Testis (tissue), 3 donors: ENCODE data around the gene LDLRAD4. TPM values are rescaled to one million over a fixed set of nuclear protein-coding genes. Genes with fewer than 3 reads are reported as not detected.
"Not testable (repeated sequence)": the region's sequence is repeated elsewhere in the genome, so short reads cannot be mapped to it uniquely, and the experiment has no call there.

ENCODE experiments used
- DNase-seq: peaks from one replicate; pipeline ENCODE4 v3.0.0-alpha.2; 2019
- H3K27ac ChIP-seq, 2 donors: fragments of 200-600 bp; sonication (generic); one replicate each; pipeline ENCODE4 v1.5.1; 2019
- H3K27me3 ChIP-seq: fragments of 200-600 bp; sonication (generic); one replicate; pipeline ENCODE4 v1.5.1; 2019
- H3K36me3 ChIP-seq: fragments of 200-600 bp; sonication (generic); one replicate; pipeline ENCODE4 v1.5.1; 2017; ENCODE audit warnings: low read depth; ENCODE audit errors: missing control alignments
- H3K4me1 ChIP-seq: fragments of 200-600 bp; sonication (generic); one replicate; pipeline ENCODE4 v1.5.1; 2019
- H3K4me3 ChIP-seq, 2 donors: fragments of 200-600 bp; sonication (generic); one replicate each; pipeline ENCODE4 v1.5.1; 2017 to 2019
- H3K9me3 ChIP-seq: fragments of 200-600 bp; sonication (generic); one replicate; pipeline ENCODE4 v1.5.1; 2017
- CTCF ChIP-seq, 3 experiments: fragments of 450-650 bp in 2 of 3; fragments of 200-600 bp in 1 of 3; sonication (generic) in 1 of 3; IDR thresholded peaks; one replicate each; pipeline ENCODE4 v1.5.1; 2016 to 2019; ENCODE audit warnings: antibody characterized with exemption in 3 of 3, mild to moderate bottlenecking in 2 of 3, moderate library complexity in 1 of 3
- POLR2A ChIP-seq: fragments of 450-650 bp; IDR thresholded peaks from one replicate; pipeline ENCODE4 v1.6.1; 2017; ENCODE audit warnings: antibody characterized with exemption, mild to moderate bottlenecking, moderate library complexity
- WGBS, 2 donors: methylation state at CpG; one replicate each; pipeline ENCODE4 v1.1.5; 2018; 5-methylcytosine and 5-hydroxymethylcytosine counted together
- intact Hi-C: fragments of 100-400 bp; cut with DNase I; formaldehyde crosslinking; loops from one replicate; pipeline ENCODE4 v1.15.1; 2023; ENCODE audit warnings: low total_unique reads
- polyA plus RNA-seq: library from polyadenylated mRNA; stranded (reverse); fragments of 350-450 nt; fragmentation: Illumina TruSeq; extraction: RNeasy Lipid Tissue Mini Kit (QIAGEN cat#74804); gene quantifications from one replicate; pipeline ENCODE4 v1.2.3, GENCODE V29; 2014; ENCODE audit warnings: low read depth, low replicate concordance; ENCODE audit not compliant: insufficient read depth
- total RNA-seq, 2 donors: library from RNA; depleted of rRNA; stranded (reverse); fragments of >200 nt; gene quantifications; one replicate each; pipeline ENCODE4 v1.2.3, GENCODE V29; 2016

The LDLRAD4 gene
- total and polyA plus RNA-seq, 3 donors from 2014 or later: 22.0 to 42.2 (median 25.9) TPM

GRCh38 chr18:13680612-13681011 lies 462.1 kb downstream of the LDLRAD4 start:
- Histone ChIP-seq H3K27ac (no peak overlapping the region), H3K36me3 (no peaks in the 10 kb centered on the region), H3K9me3 (no peaks in the 10 kb centered on the region), H3K27me3 (no peaks in the 10 kb centered on the region), H3K4me3 (no peak overlapping the region), H3K4me1 (no peaks in the 10 kb centered on the region)
- 69 to 92% methylated on average over 5 of the region's 5 CpGs for WGBS, 2 donors
- intact Hi-C loops: no loop called here
- no peak for DNase-seq
- TF ChIP-seq CTCF (IDR thresholded peaks at IDR 0.05) (peak in 2 of 3 experiments; percentile 23 to 28), POLR2A (no peak)

- Histone ChIP-seq H3K4me1 (no peaks in the 10 kb centered on the region), H3K36me3 (no peaks in the 10 kb centered on the region), H3K9me3 (no peaks in the 10 kb centered on the region), H3K4me3 (no peak overlapping the region), H3K27me3 (no peaks in the 10 kb centered on the region), H3K27ac (no peak overlapping the region)
- intact Hi-C loops: no loop called here
- WGBS, 2 donors: 90 to 95% methylated on average over 6 of the region's 6 CpGs
- no peak for TF ChIP-seq CTCF (IDR thresholded peaks at IDR 0.05)
- TF ChIP-seq POLR2A: no peak
- DNase-seq: no peak
Observed at GRCh38 chr18:13681701-13682100, 463.1 kb downstream of the LDLRAD4 start.

DNA sequence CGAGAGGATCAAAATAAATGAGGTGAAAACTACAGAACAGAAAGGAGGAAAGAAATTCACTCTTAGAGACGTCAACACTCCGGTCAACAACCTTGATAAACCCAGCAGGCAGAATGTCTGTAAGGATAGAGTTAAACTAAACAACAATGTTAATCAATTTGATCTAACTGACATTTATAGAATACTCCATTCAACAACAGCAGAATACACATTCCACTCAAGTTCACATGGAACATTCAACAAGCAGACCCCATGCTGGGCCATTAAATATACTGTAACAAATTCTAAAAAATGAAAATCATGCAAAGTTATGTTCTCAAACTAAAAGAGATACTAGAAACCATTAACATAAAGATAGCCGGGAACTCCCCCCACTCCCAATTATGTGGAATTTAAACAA lies 466.0 kb downstream of the LDLRAD4 start:
- H3K27ac ChIP-seq: no peak overlapping the region
- WGBS, 2 donors: 93 to 94% methylated on average over 4 of the region's 4 CpGs
- no peaks in the 10 kb centered on the region for H3K36me3 ChIP-seq
- TF ChIP-seq CTCF (IDR thresholded peaks at IDR 0.05): no peak
- no peak for TF ChIP-seq POLR2A
- no peaks in the 10 kb centered on the region for H3K4me1 ChIP-seq
- H3K4me3 ChIP-seq: no peak overlapping the region
- H3K27me3 ChIP-seq: no peaks in the 10 kb centered on the region
- intact Hi-C loops: no loop called here
- H3K9me3 ChIP-seq: no peaks in the 10 kb centered on the region
- DNase-seq: no peak

DNA sequence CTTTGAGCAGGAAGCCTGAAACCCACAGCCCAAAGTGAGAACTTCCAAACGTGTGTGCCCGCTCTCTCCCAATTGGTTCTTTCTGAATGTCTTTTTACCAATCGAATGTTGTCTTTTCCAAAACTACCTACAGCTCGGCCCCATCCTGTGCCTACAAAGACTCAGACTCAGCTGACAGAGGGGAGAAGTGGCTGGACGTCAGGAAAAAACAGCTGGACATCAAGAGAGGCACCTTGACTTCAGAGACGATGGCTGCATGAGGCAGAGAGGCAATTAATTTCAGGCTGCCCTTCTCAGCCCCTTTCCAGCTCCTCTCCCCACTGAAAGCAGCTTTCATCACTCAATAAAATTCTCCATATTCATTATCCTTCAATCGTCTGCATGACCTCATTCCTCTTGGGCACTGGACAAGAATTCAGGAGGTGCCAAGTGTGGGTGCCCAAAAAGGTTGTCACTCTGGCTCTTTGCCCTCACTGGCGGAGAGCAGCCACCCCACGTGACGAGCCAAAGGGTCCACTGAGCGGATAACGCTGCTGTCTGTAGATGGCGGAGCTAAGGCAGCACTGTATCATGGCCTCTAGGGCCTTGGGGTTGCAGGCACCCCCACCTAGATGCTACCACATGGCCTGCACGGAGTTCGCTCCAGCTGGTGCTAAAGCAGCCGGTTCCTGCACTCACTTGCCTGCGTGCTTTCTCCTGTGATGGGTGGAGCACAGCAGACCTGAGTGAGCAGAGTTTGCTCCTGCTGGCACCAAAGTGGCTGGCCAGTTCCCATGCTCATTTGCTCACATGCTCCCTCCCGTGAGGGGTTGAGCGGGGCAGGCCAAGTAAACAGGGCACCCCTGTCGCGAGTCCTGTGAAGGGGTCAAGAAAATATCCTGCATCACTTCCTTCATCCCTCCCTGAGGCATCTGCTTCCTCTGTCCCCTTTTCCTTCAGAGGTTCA lies 469.9 kb downstream of the LDLRAD4 start:
- Histone ChIP-seq H3K9me3 (no peaks in the 10 kb centered on the region), H3K4me1 (no peaks in the 10 kb centered on the region), H3K27ac (no peak overlapping the region), H3K36me3 (no peaks in the 10 kb centered on the region), H3K4me3 (no peak overlapping the region), H3K27me3 (no peaks in the 10 kb centered on the region)
- WGBS, 2 donors: 89 to 95% methylated on average over 17 to 21 of the region's 21 CpGs
- DNase-seq: no peak
- intact Hi-C loops: no loop called here
- no peak for TF ChIP-seq CTCF (IDR thresholded peaks at IDR 0.05)
- TF ChIP-seq POLR2A: no peak

- H3K4me1 ChIP-seq, H3K36me3 ChIP-seq, H3K27ac ChIP-seq, intact Hi-C loops, H3K9me3 ChIP-seq, H3K4me3 ChIP-seq, DNase-seq, H3K27me3 ChIP-seq: not testable (repeated sequence)
- 96% methylated on average over 9 of the region's 9 CpGs for WGBS, 2 donors
Observed at GRCh38 chr18:13690060-13690459, 471.5 kb downstream of the LDLRAD4 start.

DNA sequence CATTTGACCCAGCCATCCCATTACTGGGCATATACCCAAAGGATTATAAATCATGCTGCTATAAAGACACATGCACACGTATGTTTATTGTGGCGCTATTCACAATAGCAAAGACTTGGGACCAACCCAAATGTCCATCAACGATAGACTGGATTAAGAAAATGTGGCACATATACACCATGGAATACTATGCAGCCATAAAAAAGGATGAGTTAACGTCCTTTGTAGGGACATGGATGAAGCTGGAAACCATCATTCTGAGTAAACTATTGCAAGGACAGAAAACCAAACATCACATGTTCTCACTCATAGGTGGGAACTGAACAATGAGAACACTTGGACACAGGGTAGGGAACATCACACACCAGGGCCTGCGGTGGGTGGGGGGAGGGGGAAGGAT lies 476.8 kb downstream of the LDLRAD4 start:
- WGBS, 2 donors: 89 to 95% methylated on average over 5 of the region's 5 CpGs
- intact Hi-C loops: not testable (repeated sequence)

More for the DNA sequence above, 476.8 kb downstream of the LDLRAD4 start:
- not testable (repeated sequence) for DNase-seq, H3K36me3 ChIP-seq, H3K4me1 ChIP-seq, H3K27ac ChIP-seq, H3K9me3 ChIP-seq, H3K4me3 ChIP-seq, H3K27me3 ChIP-seq
